ENCODE measurements around the gene SMAD3.

DNA sequence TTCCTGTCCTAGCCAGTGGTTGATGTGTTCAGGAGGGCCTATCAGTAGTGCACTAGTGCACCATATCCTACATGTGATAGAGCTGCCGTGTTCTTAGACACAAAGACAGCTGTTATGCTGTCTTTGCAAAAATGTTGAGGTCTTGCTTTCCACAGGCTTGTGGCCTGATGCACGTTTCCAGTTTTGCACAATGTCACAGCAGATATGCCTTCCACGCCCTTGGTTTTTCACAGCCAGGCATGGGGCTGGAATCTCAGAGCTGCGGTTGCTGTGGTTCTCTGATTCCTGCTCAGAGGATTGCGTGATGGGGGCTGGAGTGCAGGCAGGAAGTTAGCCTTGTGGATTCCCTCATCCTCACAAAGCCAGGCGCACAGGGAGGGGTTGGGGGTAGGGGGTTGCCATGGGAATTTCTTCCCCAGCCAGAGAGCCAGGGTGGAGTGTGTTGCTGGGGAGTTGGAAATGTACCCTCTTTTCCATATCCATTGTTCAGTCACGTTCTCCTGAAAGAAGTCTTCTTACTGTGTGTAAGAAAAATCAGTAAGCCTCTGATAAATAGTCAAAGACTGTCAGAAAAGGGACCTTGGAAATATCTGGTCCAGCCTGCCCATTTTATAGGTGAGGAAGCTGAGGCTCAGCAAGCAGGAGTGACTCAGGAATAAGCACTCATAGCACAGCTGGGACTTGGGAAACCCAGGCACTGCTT, 79.4 kb downstream of the SMAD3 start:
- TF ChIP-seq POLR2A (IDR thresholded peaks at IDR 0.05; ENCODE audit: low read depth, low read length): no peak
- no peak for TF ChIP-seq POLR2AphosphoS5 (IDR thresholded peaks at IDR 0.05; ENCODE audit: low read depth, low read length)
- no peak for TF ChIP-seq TAF1 (IDR thresholded peaks at IDR 0.05; ENCODE audit: borderline replicate concordance, low read depth, low read length)

Measured in GM12892 (cell line).